Mesenchymal stem cell (in vitro differentiated cells and primary cell): ENCODE measurements around the gene XPR1.

ENCODE experiments used
- DNase-seq: peaks from one replicate; pipeline ENCODE4 v3.0.0-alpha.2; 2013
- H2AFZ ChIP-seq: one replicate; pipeline ENCODE4 v1.6.1; 2013; ENCODE audit warnings: low read depth, mild to moderate bottlenecking, control low read depth, inconsistent platforms, low read length, moderate library complexity
- H2AK5ac ChIP-seq: 2 replicates; pipeline ENCODE4 v1.6.1; 2013; ENCODE audit warnings: low read length, moderate library complexity, mild to moderate bottlenecking, inconsistent platforms; ENCODE audit not compliant: severe bottlenecking
- H2BK120ac ChIP-seq: one replicate; pipeline ENCODE4 v1.6.1; 2013; ENCODE audit warnings: low read depth, mild to moderate bottlenecking, inconsistent platforms, low read length, moderate library complexity
- H2BK12ac ChIP-seq, 2 experiments: one replicate each; pipeline ENCODE4 v1.6.1; 2013; ENCODE audit warnings: inconsistent platforms in 2 of 2, low read length in 2 of 2, mild to moderate bottlenecking in 2 of 2, moderate library complexity in 2 of 2, control low read depth in 1 of 2
- H2BK15ac ChIP-seq: one replicate; pipeline ENCODE4 v1.6.1; 2013; ENCODE audit warnings: mild to moderate bottlenecking, low read depth, inconsistent platforms; ENCODE audit not compliant: poor library complexity, severe bottlenecking
- H2BK5ac ChIP-seq: 2 replicates; pipeline ENCODE4 v1.6.1; 2013; ENCODE audit warnings: low read depth, mild to moderate bottlenecking, low read length, control low read depth, inconsistent platforms; ENCODE audit not compliant: poor library complexity, severe bottlenecking
- H3K14ac ChIP-seq, 2 experiments: one replicate each; pipeline ENCODE4 v1.6.1; 2013; ENCODE audit warnings: inconsistent platforms in 2 of 2, low read length in 2 of 2, control low read depth in 1 of 2, mild to moderate bottlenecking in 1 of 2, moderate library complexity in 1 of 2
- H3K18ac ChIP-seq, 2 experiments: one replicate each; pipeline ENCODE4 v1.6.1; 2013; ENCODE audit warnings: inconsistent platforms in 2 of 2, low read length in 2 of 2, control low read depth in 1 of 2, low read depth in 1 of 2, mild to moderate bottlenecking in 1 of 2
- H3K23ac ChIP-seq, 2 experiments: one replicate each; pipeline ENCODE4 v1.6.1; 2013; ENCODE audit warnings: inconsistent platforms in 2 of 2, low read length in 2 of 2, mild to moderate bottlenecking in 2 of 2, moderate library complexity in 2 of 2, control low read depth in 1 of 2
- H3K27ac ChIP-seq: 2 replicates; pipeline ENCODE4 v1.5.1; 2013; ENCODE audit warnings: mild to moderate bottlenecking, moderate library complexity, low read length, control low read depth, inconsistent platforms; ENCODE audit not compliant: poor library complexity, severe bottlenecking
- H3K27me3 ChIP-seq, 2 experiments: 2 replicates each; pipeline versions ENCODE4 v1.6.1 to v1.7.0; 2013; ENCODE audit warnings: low read length in 2 of 2, mild to moderate bottlenecking in 2 of 2, moderate library complexity in 2 of 2, control low read depth in 1 of 2, inconsistent platforms in 1 of 2; ENCODE audit not compliant: control insufficient read depth in 1 of 2, insufficient read depth in 1 of 2
- H3K36me3 ChIP-seq, 2 experiments: 2 replicates each; pipeline versions ENCODE4 v1.6.1 to v1.7.0; 2013; ENCODE audit warnings: low read length in 2 of 2, control low read depth in 1 of 2, inconsistent platforms in 1 of 2, low read depth in 1 of 2, mild to moderate bottlenecking in 1 of 2; ENCODE audit not compliant: insufficient read depth in 2 of 2, control insufficient read depth in 1 of 2
- H3K4ac ChIP-seq, 2 experiments: one replicate each; pipeline ENCODE4 v1.6.1; 2013; ENCODE audit warnings: inconsistent platforms in 2 of 2, low read length in 2 of 2, mild to moderate bottlenecking in 2 of 2, moderate library complexity in 2 of 2, control low read depth in 1 of 2, low read depth in 1 of 2
- H3K4me1 ChIP-seq: 2 replicates; pipeline ENCODE4 v1.6.1; 2013; ENCODE audit warnings: low read depth, low read length, control low read depth; ENCODE audit not compliant: control insufficient read depth, insufficient read depth
- H3K4me2 ChIP-seq: 2 replicates; pipeline ENCODE4 v1.6.1; 2013; ENCODE audit warnings: low read length, mild to moderate bottlenecking, inconsistent platforms; ENCODE audit not compliant: poor library complexity, severe bottlenecking
- H3K4me3 ChIP-seq, 2 experiments: 2 replicates each; pipeline versions ENCODE4 v1.5.1 to v1.7.0; 2013; ENCODE audit warnings: low read length in 2 of 2, mild to moderate bottlenecking in 2 of 2, control low read depth in 1 of 2, low read depth in 1 of 2; ENCODE audit not compliant: insufficient read depth in 1 of 2
- H3K79me1 ChIP-seq: replicated peaks from 2 replicates; pipeline ENCODE4 v1.6.1; 2013; ENCODE audit warnings: mild to moderate bottlenecking, control low read depth, low read length, inconsistent platforms; ENCODE audit not compliant: poor library complexity, severe bottlenecking
- H3K9ac ChIP-seq: 2 replicates; pipeline ENCODE4 v1.7.0; 2013; ENCODE audit warnings: mild to moderate bottlenecking, low read length, moderate library complexity
- H3K9me3 ChIP-seq: 2 replicates; pipeline ENCODE4 v1.7.0; 2013; ENCODE audit warnings: mild to moderate bottlenecking, low read length; ENCODE audit not compliant: control insufficient read depth
- H4K8ac ChIP-seq: one replicate; pipeline ENCODE4 v1.6.1; 2013; ENCODE audit warnings: inconsistent platforms, mild to moderate bottlenecking, low read length, moderate library complexity
- H4K91ac ChIP-seq: one replicate; pipeline ENCODE4 v1.6.1; 2013; ENCODE audit warnings: mild to moderate bottlenecking, low read length, inconsistent platforms
- WGBS: methylation state at CpG from one replicate; pipeline ENCODE4 v1.1.7; 2013; ENCODE audit warnings: mixed read lengths; 5-methylcytosine and 5-hydroxymethylcytosine counted together

XPR1 gene

DNA sequence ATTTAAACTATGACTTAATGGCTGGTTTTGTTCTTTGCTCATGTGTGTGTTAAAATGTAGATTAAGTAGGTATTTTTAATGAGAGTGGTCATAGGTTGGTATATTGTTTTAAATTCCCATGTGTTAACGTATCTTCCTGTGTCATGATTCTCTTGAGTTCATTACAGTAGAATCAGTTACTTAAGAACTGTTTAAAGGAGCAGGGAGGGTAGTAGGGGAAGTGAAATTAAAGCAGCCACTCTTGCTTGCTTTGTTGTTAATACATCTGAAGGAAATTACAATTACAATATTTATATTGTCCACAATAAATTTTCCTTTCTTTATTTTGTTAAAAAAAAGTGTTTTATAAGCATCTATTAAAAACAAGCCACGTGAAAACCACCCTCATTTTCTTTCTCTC lies 161.6 kb downstream of the XPR1 start:
- no peak overlapping the region for H2BK15ac ChIP-seq
- H2AFZ ChIP-seq: no peak overlapping the region
- H3K79me1 ChIP-seq: peaks cover 5% of the 10 kb centered on the region
- WGBS: 100% methylated on average over 1 of the region's 2 CpGs
- no peaks in the 10 kb centered on the region for H3K4me1 ChIP-seq
- H3K27ac ChIP-seq: no peak overlapping the region
- DNase-seq: no peak
- H4K91ac ChIP-seq: no peak overlapping the region
- H4K8ac ChIP-seq: no peak overlapping the region
- H3K36me3 ChIP-seq: peaks cover 0 to 11% of the 10 kb centered on the region in 2 experiments
- H2BK120ac ChIP-seq: no peak overlapping the region
- H3K23ac ChIP-seq: no peak overlapping the region
- H2BK5ac ChIP-seq: no peak overlapping the region
- H3K18ac ChIP-seq: no peak overlapping the region
- no peak overlapping the region for H2AK5ac ChIP-seq
- no peak overlapping the region for H3K4me3 ChIP-seq
- H3K4ac ChIP-seq: no peak overlapping the region
- H3K9ac ChIP-seq: no peak overlapping the region
- no peak overlapping the region for H2BK12ac ChIP-seq
- H3K27me3 ChIP-seq: no peaks in the 10 kb centered on the region
- no peaks in the 10 kb centered on the region for H3K9me3 ChIP-seq
- no peak overlapping the region for H3K4me2 ChIP-seq
- H3K14ac ChIP-seq: no peak overlapping the region

DNA sequence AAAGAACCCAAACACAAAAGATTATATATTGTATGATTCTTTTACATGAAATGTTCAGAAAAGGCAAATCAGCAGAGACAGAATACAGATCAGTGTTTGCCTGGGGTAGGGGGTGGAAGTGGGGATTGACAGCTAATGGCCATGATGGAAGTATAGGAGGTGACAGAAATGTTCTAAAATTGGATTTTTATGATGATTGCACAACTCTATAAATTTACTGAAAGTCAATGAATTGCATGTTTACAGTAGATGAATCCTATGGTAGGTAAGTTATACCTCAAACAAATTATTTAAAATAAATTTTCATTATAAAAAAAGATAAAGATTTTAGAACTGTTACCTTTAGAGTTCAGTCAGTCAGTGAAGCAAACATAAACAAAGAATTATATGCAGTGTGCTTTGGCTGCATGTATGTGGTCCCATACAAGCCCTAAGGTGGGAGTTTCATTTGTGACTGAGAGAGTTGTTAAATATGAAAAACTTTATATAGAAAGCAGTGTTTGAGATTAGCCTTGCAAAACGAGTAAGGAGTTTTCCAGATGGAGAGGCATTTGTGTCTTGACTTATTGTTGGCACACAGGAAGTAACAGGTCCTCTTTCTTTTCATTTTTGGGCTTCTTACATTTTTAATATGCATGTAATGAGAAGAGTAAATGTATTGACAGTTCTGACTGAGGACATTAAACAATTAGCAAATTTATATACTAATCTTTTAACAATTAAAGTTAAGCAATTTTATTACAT lies 165.2 kb downstream of the XPR1 start:
- no peak overlapping the region for H4K91ac ChIP-seq
- DNase-seq: no peak
- H3K14ac ChIP-seq: no peak overlapping the region
- no peak overlapping the region for H3K9ac ChIP-seq
- H3K27me3 ChIP-seq: no peaks in the 10 kb centered on the region
- no peak overlapping the region for H2BK120ac ChIP-seq
- peaks cover 17% of the 10 kb centered on the region for H3K79me1 ChIP-seq
- H2BK15ac ChIP-seq: no peak overlapping the region
- no peak overlapping the region for H2AK5ac ChIP-seq
- H4K8ac ChIP-seq: no peak overlapping the region
- no peak overlapping the region for H3K27ac ChIP-seq
- no peak overlapping the region for H2BK5ac ChIP-seq
- no peak overlapping the region for H3K4me3 ChIP-seq
- no peak overlapping the region for H3K4me2 ChIP-seq
- no peak overlapping the region for H3K18ac ChIP-seq
- H2BK12ac ChIP-seq: no peak overlapping the region
- H3K4ac ChIP-seq: no peak overlapping the region
- H3K23ac ChIP-seq: no peak overlapping the region
- H2AFZ ChIP-seq: no peak overlapping the region
- H3K4me1 ChIP-seq: no peaks in the 10 kb centered on the region
- WGBS: 81% methylated on average over 1 of the region's 1 CpG
- H3K36me3 ChIP-seq: no peaks in the 10 kb centered on the region
- no peaks in the 10 kb centered on the region for H3K9me3 ChIP-seq

DNA sequence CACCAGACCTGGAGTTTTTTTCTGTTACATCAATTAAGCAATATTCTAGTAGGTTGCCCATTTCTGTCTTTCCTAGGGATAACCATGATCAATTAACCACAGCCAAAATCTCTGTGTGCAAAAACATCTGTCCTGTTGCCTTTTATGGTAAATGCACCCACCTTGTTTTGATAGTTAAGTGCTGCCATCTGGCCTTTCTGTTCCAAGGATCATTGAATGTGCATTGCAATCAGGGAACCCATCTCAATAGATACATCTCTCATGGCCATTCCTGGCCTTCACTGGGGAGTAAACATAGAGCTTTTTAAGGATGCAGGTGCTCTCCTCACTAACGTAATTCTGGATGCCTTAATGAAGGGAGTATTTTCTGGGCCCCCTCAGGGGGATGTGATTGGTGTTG lies 169.1 kb downstream of the XPR1 start:
- Histone ChIP-seq H2BK12ac (no peak overlapping the region), H2BK120ac (no peak overlapping the region)

DNA sequence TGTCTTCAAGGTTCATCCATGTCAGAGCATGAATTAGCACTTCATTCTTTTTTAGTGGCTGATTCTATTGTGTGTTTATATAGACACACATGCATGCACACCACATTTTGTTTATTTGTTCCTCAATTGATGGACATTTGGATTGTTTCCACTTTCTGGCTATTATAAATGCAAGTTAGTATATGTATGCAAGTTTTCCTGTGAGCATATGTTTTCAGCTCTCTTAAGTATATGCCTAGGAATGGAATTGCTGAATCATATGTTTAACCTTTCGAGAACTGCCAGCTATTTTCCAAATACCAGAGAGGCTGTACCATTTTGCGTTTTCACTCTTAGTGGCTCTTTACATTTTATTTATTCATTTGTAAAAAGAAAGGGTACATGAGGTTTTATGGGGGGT lies 171.0 kb downstream of the XPR1 start:
- Histone ChIP-seq H2BK15ac (no peak overlapping the region), H3K36me3 (peaks cover 0 to 15% of the 10 kb centered on the region in 2 experiments), H4K8ac (no peak overlapping the region), H3K9ac (no peak overlapping the region), H3K9me3 (no peaks in the 10 kb centered on the region), H2AK5ac (no peak overlapping the region), H2BK12ac (no peak overlapping the region), H3K79me1 (peaks cover 13% of the 10 kb centered on the region), H2BK120ac (no peak overlapping the region), H3K4me2 (no peak overlapping the region), H3K27me3 (no peaks in the 10 kb centered on the region), H3K4me3 (no peak overlapping the region), H2AFZ (no peak overlapping the region), H3K4ac (no peak overlapping the region), H3K4me1 (no peaks in the 10 kb centered on the region), H3K23ac (no peak overlapping the region), H3K14ac (no peak overlapping the region), H3K27ac (no peak overlapping the region), H4K91ac (no peak overlapping the region), H2BK5ac (no peak overlapping the region), H3K18ac (no peak overlapping the region)
- no peak for DNase-seq
- WGBS: no CpG with 5 or more reads among the region's 2 CpGs

More for the DNA sequence above, 169.1 kb downstream of the XPR1 start:
- Histone ChIP-seq H3K79me1 (peaks cover 14% of the 10 kb centered on the region), H3K14ac (no peak overlapping the region), H3K27ac (no peak overlapping the region), H3K27me3 (no peaks in the 10 kb centered on the region), H2AFZ (no peak overlapping the region), H3K9me3 (no peaks in the 10 kb centered on the region), H3K36me3 (peaks cover 0 to 2% of the 10 kb centered on the region in 2 experiments), H3K4me2 (no peak overlapping the region), H2BK5ac (no peak overlapping the region), H3K9ac (no peak overlapping the region), H3K4me3 (no peak overlapping the region), H3K18ac (no peak overlapping the region), H3K23ac (no peak overlapping the region), H3K4me1 (no peaks in the 10 kb centered on the region), H3K4ac (no peak overlapping the region), H2BK15ac (no peak overlapping the region), H4K8ac (no peak overlapping the region), H4K91ac (no peak overlapping the region), H2AK5ac (no peak overlapping the region)
- no peak for DNase-seq
- WGBS: 88% methylated on average over 1 of the region's 1 CpG
